SJCRH30 (cell line): Measurements from ENCODE around the gene OR10AD1. TPM values are rescaled to one million over a fixed set of nuclear protein-coding genes. Genes with fewer than 3 reads are reported as not detected.

ENCODE experiments used
- DNase-seq, 2 experiments: peaks; one replicate each; pipeline ENCODE4 v3.0.0-alpha.2; 2015 to 2020
- H3K27ac ChIP-seq: fragments of 250-450 bp; sonication (Bioruptor Pico); 2 replicates; pipeline ENCODE4 v1.5.1; 2020; ENCODE audit warnings: mild to moderate bottlenecking, moderate library complexity
- H3K27me3 ChIP-seq: fragments of 250-450 bp; sonication (Bioruptor Pico); 2 replicates; pipeline ENCODE4 v1.5.1; 2020; ENCODE audit warnings: mild to moderate bottlenecking, moderate library complexity
- H3K36me3 ChIP-seq: fragments of 250-450 bp; sonication (Bioruptor Pico); 2 replicates; pipeline ENCODE4 v1.5.1; 2020; ENCODE audit warnings: mild to moderate bottlenecking, moderate library complexity
- H3K4me1 ChIP-seq: fragments of 250-450 bp; sonication (Bioruptor Pico); 2 replicates; pipeline ENCODE4 v1.5.1; 2020; ENCODE audit warnings: mild to moderate bottlenecking, moderate library complexity
- H3K4me3 ChIP-seq: fragments of 250-450 bp; sonication (Bioruptor Pico); 2 replicates; pipeline ENCODE4 v1.5.1; 2020; ENCODE audit warnings: mild to moderate bottlenecking, moderate library complexity
- H3K9me3 ChIP-seq: fragments of 250-450 bp; sonication (Bioruptor Pico); replicated peaks from 2 replicates; pipeline ENCODE4 v1.5.1; 2020; ENCODE audit warnings: mild to moderate bottlenecking, moderate library complexity
- total RNA-seq: library from RNA; depleted of rRNA; stranded (reverse); fragments of >200 nt; shearing (Covaris generic); gene quantifications from 2 replicates; pipeline ENCODE4 v1.2.3, GENCODE V29; 2014

Gene OR10AD1
- total RNA-seq, 1 experiment from 2014 or later = not detected

- H3K4me1 ChIP-seq = no peaks in the 10 kb centered on the region
- H3K4me3 ChIP-seq = no peak overlapping the region
- H3K27ac ChIP-seq = no peak overlapping the region
- no peaks in the 10 kb centered on the region for H3K9me3 ChIP-seq
- no peak for DNase-seq
- no peaks in the 10 kb centered on the region for H3K36me3 ChIP-seq
- H3K27me3 ChIP-seq = 0 out of 2 replicates have a peak, but pooled peaks cover 3% of the 10 kb centered on the region
Observed at GRCh38 chr12:48198985-48199384, 4.1 kb downstream of the OR10AD1 start.

GRCh38 chr12:48198672-48198971 lies 4.5 kb downstream of the OR10AD1 start:
- no peak overlapping the region for H3K4me3 ChIP-seq
- no peak for DNase-seq
- H3K27ac ChIP-seq = no peak overlapping the region
- H3K27me3 ChIP-seq = peaks cover 3% of the 10 kb centered on the region; the same call in 1 of the 2 replicates
- H3K36me3 ChIP-seq = no peaks in the 10 kb centered on the region
- no peaks in the 10 kb centered on the region for H3K4me1 ChIP-seq
- H3K9me3 ChIP-seq = no peaks in the 10 kb centered on the region

GRCh38 chr12:48197971-48198671 lies 5.0 kb downstream of the OR10AD1 start:
- Histone ChIP-seq H3K4me3 (no peak overlapping the region), H3K9me3 (no peaks in the 10 kb centered on the region), H3K4me1 (no peaks in the 10 kb centered on the region), H3K27ac (no peak overlapping the region), H3K36me3 (no peaks in the 10 kb centered on the region), H3K27me3 (peaks cover 3% of the 10 kb centered on the region; the same call in 1 of the 2 replicates)
- no peak for DNase-seq

- no peak overlapping the region for H3K4me3 ChIP-seq
- H3K36me3 ChIP-seq = no peaks in the 10 kb centered on the region
- no peaks in the 10 kb centered on the region for H3K9me3 ChIP-seq
- no peak overlapping the region for H3K27ac ChIP-seq
- no peaks in the 10 kb centered on the region for H3K4me1 ChIP-seq
- H3K27me3 ChIP-seq = peaks cover 3% of the 10 kb centered on the region; the same call in 1 of the 2 replicates
- DNase-seq = no peak
Observed at GRCh38 chr12:48197549-48197970, 5.5 kb downstream of the OR10AD1 start.

DNA sequence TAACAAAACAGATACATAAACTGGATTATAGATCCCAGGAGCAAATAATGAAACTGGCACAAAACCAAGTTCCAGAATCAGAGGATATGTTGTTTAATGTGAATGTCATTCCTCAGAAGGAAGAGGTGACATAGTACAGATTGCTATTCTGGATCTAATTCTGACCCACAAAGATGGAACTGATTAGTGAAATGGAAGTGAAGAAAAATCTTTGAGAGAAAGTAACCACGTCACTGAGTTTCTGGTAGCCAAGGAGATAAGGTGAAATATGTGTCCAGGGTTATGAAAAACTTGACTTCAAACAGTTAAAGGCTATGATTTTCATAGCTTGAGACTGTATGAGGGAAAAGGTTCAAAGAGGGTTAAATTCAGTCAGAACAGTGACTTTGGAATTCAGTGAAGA lies 8.3 kb downstream of the OR10AD1 start:
- Histone ChIP-seq H3K27me3 (no peaks in the 10 kb centered on the region; the same call in 1 of the 2 replicates), H3K27ac (no peak overlapping the region), H3K4me1 (no peaks in the 10 kb centered on the region), H3K36me3 (no peaks in the 10 kb centered on the region), H3K4me3 (no peak overlapping the region), H3K9me3 (no peaks in the 10 kb centered on the region)
- no peak for DNase-seq

- Histone ChIP-seq H3K27ac (no peak overlapping the region), H3K36me3 (no peaks in the 10 kb centered on the region), H3K27me3 (no peaks in the 10 kb centered on the region; the same call in 1 of the 2 replicates), H3K9me3 (no peaks in the 10 kb centered on the region), H3K4me3 (no peak overlapping the region), H3K4me1 (no peaks in the 10 kb centered on the region)
- no peak for DNase-seq
Observed at GRCh38 chr12:48193623-48194022, 9.5 kb downstream of the OR10AD1 start.

DNA sequence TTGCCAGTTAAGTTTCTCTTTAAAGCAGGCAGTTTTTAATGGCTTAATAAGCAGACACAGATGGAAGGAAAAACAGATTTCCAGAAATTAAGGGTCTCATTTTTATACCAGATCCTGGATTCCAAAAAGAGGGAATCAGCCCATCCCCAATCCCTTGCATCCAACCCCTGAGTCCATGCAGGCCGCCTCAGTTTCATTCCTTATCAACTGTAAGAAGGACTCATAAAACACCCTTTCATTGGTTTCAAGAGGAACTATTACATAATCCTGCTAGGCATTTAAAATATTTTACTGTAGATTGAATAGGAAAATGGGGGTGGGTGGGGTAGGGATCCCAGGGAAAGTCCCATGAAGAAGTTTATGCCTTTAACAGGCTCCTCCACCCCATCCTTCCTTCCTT lies 10.2 kb downstream of the OR10AD1 start:
- Histone ChIP-seq H3K4me3 (no peak overlapping the region), H3K27me3 (no peaks in the 10 kb centered on the region; the same call in 1 of the 2 replicates), H3K27ac (no peak overlapping the region), H3K36me3 (no peaks in the 10 kb centered on the region), H3K4me1 (no peaks in the 10 kb centered on the region), H3K9me3 (no peaks in the 10 kb centered on the region)
- DNase-seq = no peak

- H3K36me3 ChIP-seq = no peaks in the 10 kb centered on the region
- H3K4me3 ChIP-seq = no peak overlapping the region
- H3K4me1 ChIP-seq = no peaks in the 10 kb centered on the region; the same call in 1 of the 2 replicates
- no peak overlapping the region for H3K27ac ChIP-seq
- no peaks in the 10 kb centered on the region; the same call in 1 of the 2 replicates for H3K27me3 ChIP-seq
- DNase-seq = no peak
- H3K9me3 ChIP-seq = no peaks in the 10 kb centered on the region
Observed at GRCh38 chr12:48191096-48191495, 12.0 kb downstream of the OR10AD1 start.

DNA sequence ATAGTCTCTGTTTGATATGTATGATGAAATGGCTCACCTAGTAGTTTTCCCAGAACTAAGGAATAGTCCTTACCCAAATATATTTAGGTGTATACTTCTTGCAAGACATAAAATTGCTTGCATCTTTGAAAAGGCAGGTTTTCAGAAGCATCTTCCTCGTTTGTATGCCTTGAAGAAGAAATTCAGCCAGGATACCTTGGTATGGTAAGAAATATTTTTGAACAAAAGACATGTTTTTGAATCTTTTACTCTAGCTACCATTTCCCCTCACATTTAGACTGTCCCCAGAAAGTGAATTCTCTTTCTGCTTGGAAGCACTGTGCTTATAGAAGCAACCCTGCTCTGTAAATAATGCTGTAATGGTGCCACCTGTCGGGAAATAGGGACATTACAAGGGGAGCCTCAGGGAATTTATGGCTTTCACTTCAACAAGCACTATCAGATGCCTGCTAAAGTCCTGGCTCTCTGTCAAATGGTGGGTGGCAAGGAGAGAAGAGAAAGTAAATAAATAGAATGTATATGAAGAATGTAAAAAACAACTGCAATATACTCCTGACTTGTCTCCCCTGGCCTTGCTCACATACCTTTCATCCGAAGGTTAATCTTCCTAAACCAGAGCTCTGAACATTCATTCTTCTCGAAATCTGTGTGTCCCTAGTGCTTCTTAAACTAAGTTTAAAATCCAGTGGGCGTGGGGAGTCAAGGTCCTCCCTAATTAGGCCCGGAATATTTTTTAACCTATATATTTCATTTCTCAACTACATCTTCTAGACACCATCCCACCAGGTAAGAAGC lies 13.6 kb downstream of the OR10AD1 start:
- H3K9me3 ChIP-seq = no peaks in the 10 kb centered on the region
- peak; percentile 60 to 90 for DNase-seq
- no peak overlapping the region for H3K4me3 ChIP-seq
- no peaks in the 10 kb centered on the region for H3K36me3 ChIP-seq
- H3K4me1 ChIP-seq = peaks cover 11% of the 10 kb centered on the region
- H3K27ac ChIP-seq = no peak overlapping the region
- peaks cover under 1% of the 10 kb centered on the region; the same call in 1 of the 2 replicates for H3K27me3 ChIP-seq

- Histone ChIP-seq H3K27me3 (peaks cover 6% of the 10 kb centered on the region; the same call in 1 of the 2 replicates), H3K4me3 (no peak overlapping the region), H3K27ac (no peak overlapping the region), H3K9me3 (no peaks in the 10 kb centered on the region), H3K36me3 (no peaks in the 10 kb centered on the region), H3K4me1 (peaks cover 15% of the 10 kb centered on the region)
- no peak for DNase-seq
Observed at GRCh38 chr12:48187916-48188695, 15.0 kb downstream of the OR10AD1 start.

GRCh38 chr12:48185181-48185919 lies 17.7 kb downstream of the OR10AD1 start:
- no peak overlapping the region for H3K27ac ChIP-seq
- DNase-seq = peak; percentile 24 to 55
- H3K4me3 ChIP-seq = peak overlapping the region; percentile 67
- peaks cover 15% of the 10 kb centered on the region for H3K4me1 ChIP-seq
- no peaks in the 10 kb centered on the region for H3K36me3 ChIP-seq
- no peaks in the 10 kb centered on the region for H3K9me3 ChIP-seq
- H3K27me3 ChIP-seq = peaks cover 6% of the 10 kb centered on the region; the same call in 1 of the 2 replicates

DNA sequence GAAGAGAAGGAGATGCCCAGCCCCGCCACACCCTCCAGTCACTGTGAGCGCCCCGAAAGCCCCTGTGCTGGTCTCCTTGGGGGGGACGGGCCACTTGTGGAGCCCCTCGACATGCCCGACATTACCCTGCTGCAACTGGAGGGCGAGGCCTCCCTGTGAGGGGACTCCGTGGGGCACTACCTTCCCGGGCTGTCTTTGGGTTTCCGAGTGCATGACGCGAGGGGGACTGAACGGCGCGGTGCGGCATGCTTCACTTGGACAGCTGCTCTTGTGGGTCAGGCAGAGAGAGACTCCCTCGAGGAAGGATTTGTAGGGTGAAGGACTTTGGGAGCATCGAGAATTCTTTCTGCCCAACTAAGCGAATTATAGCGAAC lies 18.6 kb downstream of the OR10AD1 start:
- H3K4me3 ChIP-seq = peak overlapping the region; percentile 67
- H3K27me3 ChIP-seq = peaks cover 6% of the 10 kb centered on the region; the same call in 1 of the 2 replicates
- peak; percentile 53 to 58 for DNase-seq
- H3K36me3 ChIP-seq = no peaks in the 10 kb centered on the region
- peaks cover 15% of the 10 kb centered on the region for H3K4me1 ChIP-seq
- no peaks in the 10 kb centered on the region for H3K9me3 ChIP-seq
- H3K27ac ChIP-seq = no peak overlapping the region; the same call in 1 of the 2 replicates

DNA sequence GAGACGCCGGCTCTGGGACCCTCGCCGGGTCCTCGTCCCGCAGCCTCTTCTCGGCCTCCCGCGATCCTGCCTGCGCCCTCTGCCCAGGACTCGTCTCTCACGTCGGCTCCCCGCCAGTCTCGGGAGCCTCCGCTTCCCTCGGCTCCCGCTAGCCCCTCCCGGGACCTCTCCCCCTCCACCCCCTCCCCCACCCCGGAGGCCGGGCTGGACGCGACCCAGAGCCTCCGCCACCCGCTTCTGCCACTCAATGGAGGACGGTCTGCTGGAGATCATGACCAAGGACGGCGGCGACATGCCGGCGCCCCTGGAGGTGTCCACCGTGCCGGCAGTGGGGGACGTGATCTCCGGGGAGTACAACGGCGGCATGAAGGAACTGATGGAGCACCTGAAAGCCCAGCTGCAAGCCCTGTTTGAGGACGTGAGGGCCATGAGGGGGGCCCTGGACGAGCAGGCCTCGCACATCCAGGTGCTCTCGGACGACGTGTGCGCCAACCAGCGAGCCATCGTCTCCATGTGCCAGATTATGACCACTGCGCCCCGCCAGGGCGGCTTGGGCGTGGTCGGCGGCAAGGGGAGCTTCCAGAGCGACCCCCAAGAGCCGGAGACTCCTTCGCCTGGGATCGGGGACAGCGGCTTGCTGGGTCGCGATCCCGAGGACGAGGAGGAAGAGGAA lies 19.1 kb downstream of the OR10AD1 start:
- DNase-seq = peak; percentile 56 to 58
- peaks cover 15% of the 10 kb centered on the region for H3K4me1 ChIP-seq
- peak overlapping the region; percentile 67 for H3K4me3 ChIP-seq
- H3K27ac ChIP-seq = peak overlapping the region; percentile 47
- peaks cover 6% of the 10 kb centered on the region; the same call in 1 of the 2 replicates for H3K27me3 ChIP-seq
- no peaks in the 10 kb centered on the region for H3K36me3 ChIP-seq
- H3K9me3 ChIP-seq = no peaks in the 10 kb centered on the region
